Measurements from ENCODE around the gene CLCC1.
"Not testable (repeated sequence)": the region's sequence is repeated elsewhere in the genome, so short reads cannot be mapped to it uniquely, and the experiment has no call there.

CLCC1 gene

GRCh38 chr1:108947871-108948525, 15.3 kb downstream of the CLCC1 start:
- CTCF ChIA-PET, result no interaction called here

GRCh38 chr1:108936170-108936569, 27.1 kb downstream of the CLCC1 start:
- CTCF ChIA-PET, result no interaction called here
- no peak for TF ChIP-seq FOXM1 (IDR thresholded peaks at IDR 0.05; ENCODE audit: borderline replicate concordance)
- TF ChIP-seq SUZ12 (IDR thresholded peaks at IDR 0.05), result no peak
- TF ChIP-seq ARNT (IDR thresholded peaks at IDR 0.05), result no peak
- no peak for TF ChIP-seq TARDBP (IDR thresholded peaks at IDR 0.05)
- no peak for TF ChIP-seq ELF4 (IDR thresholded peaks at IDR 0.05)
- no peak for TF ChIP-seq CTBP1 (IDR thresholded peaks at IDR 0.05; ENCODE audit: borderline replicate concordance)
- POLR2A ChIA-PET, result no interaction called here
- no peak for DNase-seq (ENCODE audit: extremely low spot score)

More at GRCh38 chr1:108947871-108948525, 15.3 kb downstream of the CLCC1 start:
- POLR2A ChIA-PET, result no interaction called here
- no peak for DNase-seq (ENCODE audit: extremely low spot score)
- no peak for TF ChIP-seq ARNT (IDR thresholded peaks at IDR 0.05)
- no peak for TF ChIP-seq FOXK2 (IDR thresholded peaks at IDR 0.05)
- no peak for TF ChIP-seq NFRKB (IDR thresholded peaks at IDR 0.05)
- TF ChIP-seq ZNF384 (IDR thresholded peaks at IDR 0.05), result no peak
- TF ChIP-seq BHLHE40 (IDR thresholded peaks at IDR 0.05; ENCODE audit: borderline replicate concordance), result no peak
- TF ChIP-seq TARDBP (IDR thresholded peaks at IDR 0.05), result no peak
- no peak for TF ChIP-seq FOXA1 (IDR thresholded peaks at IDR 0.05)
- no peak for TF ChIP-seq LEF1 (IDR thresholded peaks at IDR 0.05; ENCODE audit: borderline replicate concordance)
- TF ChIP-seq HDGF (IDR thresholded peaks at IDR 0.05; ENCODE audit: borderline replicate concordance), result no peak

GRCh38 chr1:108933944-108934343, 29.3 kb downstream of the CLCC1 start:
- TF ChIP-seq SUZ12 (IDR thresholded peaks at IDR 0.05), result no peak
- no peak for TF ChIP-seq FOXK2 (IDR thresholded peaks at IDR 0.05)
- TF ChIP-seq ELF4 (IDR thresholded peaks at IDR 0.05), result no peak
- TF ChIP-seq ARNT (IDR thresholded peaks at IDR 0.05), result no peak
- no peak for TF ChIP-seq FOXA1 (IDR thresholded peaks at IDR 0.05)
- TF ChIP-seq LEF1 (IDR thresholded peaks at IDR 0.05; ENCODE audit: borderline replicate concordance), result no peak
- no peak for TF ChIP-seq NFRKB (IDR thresholded peaks at IDR 0.05)
- TF ChIP-seq CTBP1 (IDR thresholded peaks at IDR 0.05; ENCODE audit: borderline replicate concordance), result no peak
- no peak for TF ChIP-seq PKNOX1 (IDR thresholded peaks at IDR 0.05)
- TF ChIP-seq TARDBP (IDR thresholded peaks at IDR 0.05), result no peak
- POLR2A ChIA-PET, result no interaction called here
- DNase-seq (ENCODE audit: extremely low spot score), result no peak
- CTCF ChIA-PET, result no interaction called here

- POLR2A ChIA-PET; CTCF ChIA-PET; DNase-seq (ENCODE audit: extremely low spot score): not testable (repeated sequence)
Observed at GRCh38 chr1:108927565-108927964, 35.7 kb downstream of the CLCC1 start.

- no peak for DNase-seq (ENCODE audit: extremely low spot score)
- TF ChIP-seq SP1 (IDR thresholded peaks at IDR 0.05) (no peak), LEF1 (IDR thresholded peaks at IDR 0.05; ENCODE audit: borderline replicate concordance) (no peak), ZNF384 (IDR thresholded peaks at IDR 0.05) (no peak), SUZ12 (IDR thresholded peaks at IDR 0.05) (no peak), FOXA1 (IDR thresholded peaks at IDR 0.05) (no peak), NFRKB (IDR thresholded peaks at IDR 0.05) (no peak), BHLHE40 (IDR thresholded peaks at IDR 0.05; ENCODE audit: borderline replicate concordance) (no peak)
- CTCF ChIA-PET, result interaction anchor here (0.6 kb wide), 1 partner anchor 170 kb away, joined by 4 read pairs; no protein-coding TSS in a partner anchor
- POLR2A ChIA-PET, result no interaction called here
Observed at GRCh38 chr1:108925920-108926319, 37.4 kb downstream of the CLCC1 start.

- CTCF ChIA-PET, result no interaction called here
- no peak for TF ChIP-seq LEF1 (IDR thresholded peaks at IDR 0.05; ENCODE audit: borderline replicate concordance)
- TF ChIP-seq FOXA1 (IDR thresholded peaks at IDR 0.05), result no peak
- no peak for TF ChIP-seq ZNF384 (IDR thresholded peaks at IDR 0.05)
- TF ChIP-seq NFRKB (IDR thresholded peaks at IDR 0.05), result no peak
- TF ChIP-seq ELF4 (IDR thresholded peaks at IDR 0.05), result no peak
- no peak for TF ChIP-seq SP1 (IDR thresholded peaks at IDR 0.05)
- no peak for TF ChIP-seq CTBP1 (IDR thresholded peaks at IDR 0.05; ENCODE audit: borderline replicate concordance)
- no peak for DNase-seq (ENCODE audit: extremely low spot score)
- POLR2A ChIA-PET, result no interaction called here
Observed at GRCh38 chr1:108916788-108917187, 46.5 kb downstream of the CLCC1 start.
